HEK293 (cell line): Measurements from ENCODE around the gene MCM5.

ENCODE experiments used
- CTCF ChIP-seq: fragments of 450-650 bp; formaldehyde crosslinking; IDR thresholded peaks from 2 replicates; pipeline ENCODE4 v1.5.1; 2016; ENCODE audit warnings: missing biosample characterization, missing genetic modification characterization
- OVOL3 ChIP-seq: fragments of 450-650 bp; formaldehyde crosslinking; IDR thresholded peaks from 2 replicates; pipeline ENCODE4 v1.5.1; 2016; ENCODE audit warnings: missing biosample characterization, missing genetic modification characterization
- ZBTB11 ChIP-seq: fragments of 450-650 bp; formaldehyde crosslinking; conservative IDR thresholded peaks from 2 replicates; pipeline ENCODE4 v1.5.1; 2016; ENCODE audit warnings: low read depth, missing biosample characterization, missing genetic modification characterization
- ZBTB49 ChIP-seq: fragments of 450-650 bp; formaldehyde crosslinking; IDR thresholded peaks from 2 replicates; pipeline ENCODE4 v1.5.1; 2016; ENCODE audit warnings: missing biosample characterization, missing genetic modification characterization, low read depth
- ZNF121 ChIP-seq: fragments of 450-650 bp; formaldehyde crosslinking; IDR thresholded peaks from 2 replicates; pipeline ENCODE4 v1.5.1; 2016; ENCODE audit warnings: missing biosample characterization, missing genetic modification characterization
- ZNF184 ChIP-seq: fragments of 450-650 bp; IDR thresholded peaks from 2 replicates; pipeline ENCODE4 v1.5.1; 2018; ENCODE audit warnings: missing biosample characterization, mild to moderate bottlenecking, missing genetic modification characterization
- ZNF274 ChIP-seq, 2 experiments: fragments of 200-500 bp in 1 of 2; fragments of 450-650 bp in 1 of 2; sonication (Bioruptor generic) in 1 of 2; formaldehyde crosslinking in 1 of 2; IDR thresholded peaks; 2 replicates each; pipeline versions ENCODE4 v1.5.1 to v1.6.1; 2014 to 2016; ENCODE audit warnings: borderline replicate concordance in 1 of 2, inconsistent platforms in 1 of 2, low read length in 1 of 2, missing biosample characterization in 1 of 2, missing genetic modification characterization in 1 of 2
- TF ChIP-seq, protein P1 (sequence below): fragments of 450-650 bp; formaldehyde crosslinking; IDR thresholded peaks from 2 replicates; pipeline ENCODE4 v1.5.1; 2016; ENCODE audit warnings: missing biosample characterization, missing genetic modification characterization
- TF ChIP-seq, protein P2 (sequence below): fragments of 450-650 bp; formaldehyde crosslinking; IDR thresholded peaks from 2 replicates; pipeline ENCODE4 v1.5.1; 2016; ENCODE audit warnings: missing biosample characterization, missing genetic modification characterization

GRCh38 chr22:35418088-35418487 is 18.1 kb downstream of the MCM5 start:
- TF ChIP-seq, protein P1, sequence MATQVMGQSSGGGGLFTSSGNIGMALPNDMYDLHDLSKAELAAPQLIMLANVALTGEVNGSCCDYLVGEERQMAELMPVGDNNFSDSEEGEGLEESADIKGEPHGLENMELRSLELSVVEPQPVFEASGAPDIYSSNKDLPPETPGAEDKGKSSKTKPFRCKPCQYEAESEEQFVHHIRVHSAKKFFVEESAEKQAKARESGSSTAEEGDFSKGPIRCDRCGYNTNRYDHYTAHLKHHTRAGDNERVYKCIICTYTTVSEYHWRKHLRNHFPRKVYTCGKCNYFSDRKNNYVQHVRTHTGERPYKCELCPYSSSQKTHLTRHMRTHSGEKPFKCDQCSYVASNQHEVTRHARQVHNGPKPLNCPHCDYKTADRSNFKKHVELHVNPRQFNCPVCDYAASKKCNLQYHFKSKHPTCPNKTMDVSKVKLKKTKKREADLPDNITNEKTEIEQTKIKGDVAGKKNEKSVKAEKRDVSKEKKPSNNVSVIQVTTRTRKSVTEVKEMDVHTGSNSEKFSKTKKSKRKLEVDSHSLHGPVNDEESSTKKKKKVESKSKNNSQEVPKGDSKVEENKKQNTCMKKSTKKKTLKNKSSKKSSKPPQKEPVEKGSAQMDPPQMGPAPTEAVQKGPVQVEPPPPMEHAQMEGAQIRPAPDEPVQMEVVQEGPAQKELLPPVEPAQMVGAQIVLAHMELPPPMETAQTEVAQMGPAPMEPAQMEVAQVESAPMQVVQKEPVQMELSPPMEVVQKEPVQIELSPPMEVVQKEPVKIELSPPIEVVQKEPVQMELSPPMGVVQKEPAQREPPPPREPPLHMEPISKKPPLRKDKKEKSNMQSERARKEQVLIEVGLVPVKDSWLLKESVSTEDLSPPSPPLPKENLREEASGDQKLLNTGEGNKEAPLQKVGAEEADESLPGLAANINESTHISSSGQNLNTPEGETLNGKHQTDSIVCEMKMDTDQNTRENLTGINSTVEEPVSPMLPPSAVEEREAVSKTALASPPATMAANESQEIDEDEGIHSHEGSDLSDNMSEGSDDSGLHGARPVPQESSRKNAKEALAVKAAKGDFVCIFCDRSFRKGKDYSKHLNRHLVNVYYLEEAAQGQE, result no peak
- no peak for TF ChIP-seq ZBTB49 (tag by site-specific recombination)
- no peak for TF ChIP-seq ZNF274 (IDR thresholded peaks at IDR 0.05; ENCODE audit: low read length)
- TF ChIP-seq ZNF274 (tag by site-specific recombination; IDR thresholded peaks at IDR 0.05; ENCODE audit: borderline replicate concordance), result no peak
- TF ChIP-seq OVOL3 (tag by site-specific recombination), result no peak
- no peak for TF ChIP-seq ZNF121
- TF ChIP-seq CTCF (tag by site-specific recombination), result no peak
- no peak for TF ChIP-seq ZNF184
- TF ChIP-seq, protein P2, sequence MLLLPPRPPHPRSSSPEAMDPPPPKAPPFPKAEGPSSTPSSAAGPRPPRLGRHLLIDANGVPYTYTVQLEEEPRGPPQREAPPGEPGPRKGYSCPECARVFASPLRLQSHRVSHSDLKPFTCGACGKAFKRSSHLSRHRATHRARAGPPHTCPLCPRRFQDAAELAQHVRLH (tag by site-specific recombination), result no peak
- no peak for TF ChIP-seq ZBTB11 (tag by site-specific recombination)
